GM23248 (cell line): ENCODE results near the gene HNMT.

ENCODE experiments used
- EZH2 ChIP-seq: fragments of 200-600 bp; sonication (generic); IDR thresholded peaks from 2 replicates; pipeline ENCODE4 v1.6.1; 2018; ENCODE audit warnings: antibody characterized with exemption, mild to moderate bottlenecking; ENCODE audit not compliant: insufficient read depth, poor library complexity, severe bottlenecking
- EZH2phosphoT487 ChIP-seq: fragments of 200-600 bp; sonication (generic); IDR thresholded peaks from 2 replicates; pipeline ENCODE4 v1.6.1; 2018; ENCODE audit warnings: antibody characterized with exemption, moderate library complexity, mild to moderate bottlenecking, low read depth; ENCODE audit not compliant: insufficient read depth

DNA sequence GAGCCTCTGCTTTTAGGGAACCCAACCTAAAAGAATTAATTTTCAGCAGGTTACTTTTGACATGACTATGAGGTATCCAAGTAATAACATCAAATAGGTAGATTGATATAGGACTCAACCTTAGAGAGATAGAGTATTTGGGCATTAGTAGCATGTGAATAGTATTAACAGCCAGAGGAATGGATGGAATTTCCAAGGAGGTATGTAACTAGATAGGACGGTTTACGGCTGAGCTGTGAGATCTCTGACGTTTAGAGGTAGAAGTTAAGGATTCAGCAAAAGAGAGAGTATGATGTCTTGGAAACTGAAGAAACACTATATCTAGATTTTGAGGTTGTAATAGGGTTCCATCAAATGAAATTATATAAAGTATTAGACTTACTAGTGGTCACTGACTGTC lies 70.3 kb downstream of the HNMT start:
- no peak for TF ChIP-seq EZH2
- no peak for TF ChIP-seq EZH2phosphoT487
